DND-41 (cell line): ENCODE data around the gene MMEL1.

ENCODE experiments used
- ATAC-seq: fragments of 200-7000 bp; cut with Tn5 transposase; 3 replicates; pipeline ENCODE4 v1.9.1; 2021; ENCODE audit warnings: low read depth; ENCODE audit not compliant: insufficient read depth
- DNase-seq: peaks from one replicate; pipeline ENCODE4 v3.0.0-alpha.2; 2020
- H2AFZ ChIP-seq: 2 replicates; pipeline ENCODE4 v1.6.0; 2012; ENCODE audit warnings: low read depth, low read length
- H3K27ac ChIP-seq: 2 replicates; pipeline ENCODE4 v1.5.1; 2012; ENCODE audit warnings: low read length, inconsistent platforms
- H3K27me3 ChIP-seq: fragments of 200-600 bp; sonication (generic); 2 replicates; pipeline ENCODE4 v1.6.0; 2012; ENCODE audit warnings: low read length, mild to moderate bottlenecking, inconsistent platforms; ENCODE audit not compliant: insufficient read depth, poor library complexity
- H3K36me3 ChIP-seq: 2 replicates; pipeline ENCODE4 v1.5.1; 2012; ENCODE audit warnings: low read length, inconsistent platforms; ENCODE audit not compliant: insufficient read depth
- H3K4me1 ChIP-seq: 2 replicates; pipeline ENCODE4 v1.5.1; 2012; ENCODE audit warnings: mild to moderate bottlenecking, low read length; ENCODE audit not compliant: insufficient read depth
- H3K4me2 ChIP-seq: 2 replicates; pipeline ENCODE4 v1.6.0; 2012; ENCODE audit warnings: mild to moderate bottlenecking, moderate library complexity, low read length, inconsistent platforms; ENCODE audit not compliant: insufficient read depth
- H3K4me3 ChIP-seq, 2 experiments: fragments of 200-600 bp in 1 of 2; shearing (Covaris generic) in 1 of 2; 2 replicates each; pipeline ENCODE4 v1.5.1; 2012 to 2016; ENCODE audit warnings: inconsistent platforms in 2 of 2, low read length in 2 of 2, mild to moderate bottlenecking in 2 of 2, low read depth in 1 of 2, moderate library complexity in 1 of 2
- H3K79me2 ChIP-seq: 2 replicates; pipeline ENCODE4 v1.6.0; 2012; ENCODE audit warnings: low read length, inconsistent platforms; ENCODE audit not compliant: insufficient read depth
- H3K9ac ChIP-seq: 2 replicates; pipeline ENCODE4 v1.6.0; 2012; ENCODE audit warnings: low read depth, mild to moderate bottlenecking, inconsistent platforms, low read length, moderate library complexity
- H3K9me3 ChIP-seq: 2 replicates; pipeline ENCODE4 v1.5.1; 2012; ENCODE audit warnings: low read length, moderate library complexity, mild to moderate bottlenecking, inconsistent platforms; ENCODE audit not compliant: insufficient read depth, severe bottlenecking
- H4K20me1 ChIP-seq: 2 replicates; pipeline ENCODE4 v1.6.0; 2012; ENCODE audit warnings: low read length; ENCODE audit not compliant: insufficient read depth
- EZH2 ChIP-seq: IDR thresholded peaks from 3 replicates; pipeline ENCODE4 v1.6.1; 2012; ENCODE audit warnings: borderline replicate concordance, low read depth, mild to moderate bottlenecking, moderate library complexity, low read length, inconsistent platforms; ENCODE audit not compliant: severe bottlenecking
- TF ChIP-seq, protein P1 (sequence below): IDR thresholded peaks from 2 replicates; pipeline ENCODE4 v1.5.1; 2012; ENCODE audit warnings: borderline replicate concordance, low read length, moderate library complexity, mild to moderate bottlenecking; ENCODE audit not compliant: poor library complexity, severe bottlenecking; ENCODE audit errors: extremely low read depth

MMEL1 gene

DNA sequence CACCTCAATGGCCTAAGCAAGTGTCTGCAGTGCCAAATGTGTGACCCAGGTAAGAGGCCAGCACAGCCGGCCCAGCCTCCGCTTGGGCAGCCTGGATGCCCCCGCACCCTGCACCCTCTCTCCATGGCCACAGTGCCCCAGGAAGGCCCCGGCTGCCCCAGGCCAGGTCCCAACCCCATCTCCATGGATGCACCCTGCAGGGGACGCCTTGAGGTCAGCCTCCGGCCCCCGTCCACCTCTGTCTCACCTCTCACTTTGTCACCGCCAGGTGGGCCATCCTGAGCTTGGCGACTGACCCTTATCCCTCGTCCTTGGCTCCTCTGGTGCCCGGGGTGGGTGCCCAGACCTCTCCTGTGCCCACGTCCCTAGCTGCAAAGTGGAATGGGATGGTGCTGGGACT lies 74.4 kb downstream of the MMEL1 start:
- TF ChIP-seq EZH2: no peak
- TF ChIP-seq, protein P1, sequence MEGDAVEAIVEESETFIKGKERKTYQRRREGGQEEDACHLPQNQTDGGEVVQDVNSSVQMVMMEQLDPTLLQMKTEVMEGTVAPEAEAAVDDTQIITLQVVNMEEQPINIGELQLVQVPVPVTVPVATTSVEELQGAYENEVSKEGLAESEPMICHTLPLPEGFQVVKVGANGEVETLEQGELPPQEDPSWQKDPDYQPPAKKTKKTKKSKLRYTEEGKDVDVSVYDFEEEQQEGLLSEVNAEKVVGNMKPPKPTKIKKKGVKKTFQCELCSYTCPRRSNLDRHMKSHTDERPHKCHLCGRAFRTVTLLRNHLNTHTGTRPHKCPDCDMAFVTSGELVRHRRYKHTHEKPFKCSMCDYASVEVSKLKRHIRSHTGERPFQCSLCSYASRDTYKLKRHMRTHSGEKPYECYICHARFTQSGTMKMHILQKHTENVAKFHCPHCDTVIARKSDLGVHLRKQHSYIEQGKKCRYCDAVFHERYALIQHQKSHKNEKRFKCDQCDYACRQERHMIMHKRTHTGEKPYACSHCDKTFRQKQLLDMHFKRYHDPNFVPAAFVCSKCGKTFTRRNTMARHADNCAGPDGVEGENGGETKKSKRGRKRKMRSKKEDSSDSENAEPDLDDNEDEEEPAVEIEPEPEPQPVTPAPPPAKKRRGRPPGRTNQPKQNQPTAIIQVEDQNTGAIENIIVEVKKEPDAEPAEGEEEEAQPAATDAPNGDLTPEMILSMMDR: no peak
- DNase-seq (no peak), ATAC-seq (no peak)
- H3K27me3 ChIP-seq: no peaks in the 10 kb centered on the region
- no peak overlapping the region for H3K27ac ChIP-seq
- H4K20me1 ChIP-seq: no peaks in the 10 kb centered on the region
- no peak overlapping the region for H3K9ac ChIP-seq
- no peaks in the 10 kb centered on the region for H3K36me3 ChIP-seq
- no peaks in the 10 kb centered on the region for H3K9me3 ChIP-seq
- H3K79me2 ChIP-seq: no peaks in the 10 kb centered on the region
- H3K4me3 ChIP-seq: no peak overlapping the region
- peaks cover 31% of the 10 kb centered on the region for H3K4me1 ChIP-seq
- no peak overlapping the region for H2AFZ ChIP-seq
- no peak overlapping the region for H3K4me2 ChIP-seq

DNA sequence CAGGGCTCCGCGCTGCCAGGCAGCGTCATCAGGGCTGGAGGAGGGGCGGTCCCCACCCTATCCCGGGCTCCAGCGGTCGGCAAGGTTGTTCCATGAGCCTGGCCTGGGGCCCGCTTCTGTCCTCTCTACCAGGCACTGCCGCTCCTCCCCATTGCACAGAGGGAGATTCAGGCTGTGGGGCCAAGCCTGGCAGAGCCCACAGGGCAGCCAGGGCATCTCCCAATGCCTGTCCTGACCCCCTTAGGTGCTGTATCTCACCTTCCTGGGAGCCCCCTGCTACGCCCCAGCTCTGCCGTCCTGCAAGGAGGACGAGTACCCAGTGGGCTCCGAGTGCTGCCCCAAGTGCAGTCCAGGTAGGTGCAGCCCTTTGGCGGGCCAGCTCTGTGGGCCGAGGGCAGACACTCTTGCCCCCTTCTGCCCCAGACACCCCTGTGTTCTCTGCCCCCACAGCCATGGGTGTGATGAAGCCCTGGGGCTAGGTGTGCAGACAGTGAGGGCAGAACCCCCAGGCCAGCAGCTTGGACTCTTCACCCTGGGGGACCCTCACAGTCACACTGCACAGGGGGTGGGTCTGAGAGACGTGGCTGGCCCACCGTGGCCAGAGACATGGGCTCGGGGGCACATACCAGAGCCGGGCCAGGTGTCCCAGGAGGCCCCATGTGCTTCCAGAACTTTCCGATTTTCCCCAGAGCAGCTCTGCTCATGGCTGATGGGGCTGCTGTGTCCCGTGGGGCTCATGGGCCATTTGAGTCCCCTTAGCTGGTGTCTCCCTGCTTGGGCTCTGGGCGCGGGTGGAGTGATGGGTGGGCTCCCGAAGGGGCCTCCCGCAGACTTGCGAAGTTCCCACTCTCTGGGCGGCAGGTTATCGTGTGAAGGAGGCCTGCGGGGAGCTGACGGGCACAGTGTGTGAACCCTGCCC lies 75.1 kb downstream of the MMEL1 start:
- no peak for DNase-seq
- no peaks in the 10 kb centered on the region for H4K20me1 ChIP-seq
- peak overlapping the region in 1 of 2 experiments; percentile 59; a peak in 2 of 4 replicates for H3K4me3 ChIP-seq
- H3K9ac ChIP-seq: peak overlapping the region; percentile 77; the same call in 1 of the 2 replicates
- H3K4me2 ChIP-seq: peak overlapping the region; percentile 76
- H3K9me3 ChIP-seq: no peaks in the 10 kb centered on the region
- H3K27me3 ChIP-seq: no peaks in the 10 kb centered on the region
- no peak for ATAC-seq
- H3K27ac ChIP-seq: peak overlapping the region; percentile 90
- H3K36me3 ChIP-seq: no peaks in the 10 kb centered on the region
- no peaks in the 10 kb centered on the region for H3K79me2 ChIP-seq
- TF ChIP-seq EZH2: no peak
- TF ChIP-seq, protein P1: no peak
- H2AFZ ChIP-seq: no peak overlapping the region
- peaks cover 31% of the 10 kb centered on the region for H3K4me1 ChIP-seq

DNA sequence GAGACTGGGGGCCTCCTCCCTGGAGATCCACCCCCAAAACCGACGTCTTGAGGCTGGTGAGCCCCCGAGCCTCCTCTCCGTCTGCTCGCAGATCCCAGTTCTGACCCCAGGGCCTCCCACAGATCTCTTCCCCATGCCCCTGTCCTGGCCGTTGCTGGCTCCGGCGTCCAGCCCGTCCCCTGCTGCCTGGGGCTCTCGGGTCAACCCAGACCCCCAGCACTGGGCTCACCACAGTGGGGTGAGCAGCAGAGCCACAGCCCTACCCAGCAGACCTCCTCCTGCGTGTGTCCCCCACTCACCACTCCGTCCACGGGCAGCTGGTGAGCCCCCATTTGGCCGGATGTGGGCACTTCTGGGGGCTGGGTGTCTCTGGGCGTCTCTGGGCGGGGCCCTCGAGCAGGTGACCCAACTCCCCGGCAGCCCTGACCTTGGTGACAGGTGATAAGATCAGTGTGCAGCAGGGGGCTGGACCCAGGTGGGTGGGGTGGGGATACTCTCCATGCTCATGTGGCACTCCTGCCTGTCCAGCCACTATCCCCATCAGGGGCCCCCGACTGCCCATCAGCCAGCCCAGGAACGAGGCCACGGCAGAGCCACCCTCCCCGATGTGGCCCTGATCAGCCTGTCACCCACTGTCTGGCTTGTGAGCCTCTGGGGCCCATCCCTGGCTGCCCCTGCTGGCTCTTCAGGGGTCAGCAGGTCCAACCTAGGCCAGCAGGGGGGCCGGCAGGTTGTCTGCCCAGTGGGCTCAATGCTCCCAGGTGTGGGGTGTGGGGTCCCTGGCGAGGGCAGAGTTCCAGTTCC lies 75.9 kb downstream of the MMEL1 start:
- peak overlapping the region; percentile 90 for H3K27ac ChIP-seq
- H4K20me1 ChIP-seq: no peaks in the 10 kb centered on the region
- peak overlapping the region; percentile 73 for H2AFZ ChIP-seq
- peak overlapping the region; percentile 21 to 59; a peak in 3 of 4 replicates for H3K4me3 ChIP-seq
- peaks cover 31% of the 10 kb centered on the region for H3K4me1 ChIP-seq
- TF ChIP-seq EZH2: no peak
- TF ChIP-seq, protein P1: no peak
- ATAC-seq (no peak; the same call in 2 of the 3 replicates), DNase-seq (peak; percentile 42)
- peak overlapping the region; percentile 76 for H3K4me2 ChIP-seq
- no peaks in the 10 kb centered on the region for H3K36me3 ChIP-seq
- no peaks in the 10 kb centered on the region for H3K9me3 ChIP-seq
- H3K79me2 ChIP-seq: no peaks in the 10 kb centered on the region
- peak overlapping the region; percentile 77 for H3K9ac ChIP-seq
- no peaks in the 10 kb centered on the region for H3K27me3 ChIP-seq
